Activated CD4-positive, alpha-beta T cell treated with anti-CD3 and anti-CD28 coated beads, Interleukin-2, amount 50 U/mL, for 16 hours (primary cell): ENCODE measurements around the gene EIF2D.
A peak's percentile ranks its signal among the peaks of the same experiment; 100 is the strongest.

Source experiments
- DNase-seq: peaks from one replicate; pipeline ENCODE4 v3.0.0-alpha.2; 2020

Gene EIF2D

GRCh38 chr1:206568779-206569352, 43.4 kb downstream of the EIF2D start:
- no peak for DNase-seq

GRCh38 chr1:206568256-206568655, 44.0 kb downstream of the EIF2D start:
- DNase-seq, result no peak

GRCh38 chr1:206566999-206567398, 45.3 kb downstream of the EIF2D start:
- no peak for DNase-seq

- DNase-seq, result no peak
Observed at GRCh38 chr1:206565995-206566394, 46.3 kb downstream of the EIF2D start.

- peak; percentile 52 for DNase-seq
Observed at GRCh38 chr1:206563367-206564207, 48.7 kb downstream of the EIF2D start.

- DNase-seq, result peak; percentile 52
Observed at GRCh38 chr1:206560007-206560716, 52.1 kb downstream of the EIF2D start.

GRCh38 chr1:206559672-206559995, 52.6 kb downstream of the EIF2D start:
- DNase-seq, result no peak

GRCh38 chr1:206558794-206559671, 53.2 kb downstream of the EIF2D start:
- no peak for DNase-seq

- DNase-seq, result peak; percentile 63
Observed at GRCh38 chr1:206557636-206558473, 54.4 kb downstream of the EIF2D start.

GRCh38 chr1:206556750-206557635, 55.3 kb downstream of the EIF2D start:
- DNase-seq, result peak; percentile 94

- DNase-seq, result peak; percentile 75
Observed at GRCh38 chr1:206556047-206556749, 56.1 kb downstream of the EIF2D start.

GRCh38 chr1:206555473-206555935, 56.8 kb downstream of the EIF2D start:
- peak; percentile 46 for DNase-seq

GRCh38 chr1:206554701-206555472, 57.4 kb downstream of the EIF2D start:
- no peak for DNase-seq

GRCh38 chr1:206554211-206554610, 58.1 kb downstream of the EIF2D start:
- DNase-seq, result no peak

GRCh38 chr1:206551986-206552326, 60.3 kb downstream of the EIF2D start:
- DNase-seq, result peak; percentile 83

GRCh38 chr1:206551296-206551985, 60.8 kb downstream of the EIF2D start:
- DNase-seq, result no peak

GRCh38 chr1:206550446-206550845, 61.8 kb downstream of the EIF2D start:
- no peak for DNase-seq

GRCh38 chr1:206547104-206547503, 65.2 kb downstream of the EIF2D start:
- no peak for DNase-seq

- DNase-seq, result no peak
Observed at GRCh38 chr1:206545351-206545750, 66.9 kb downstream of the EIF2D start.
